Fibroblast of skin of right biceps (primary cell): ENCODE measurements around the gene BTBD16.

ENCODE experiments used
- DNase-seq: peaks from one replicate; pipeline ENCODE4 v3.0.0-alpha.2; 2013

The BTBD16 gene

DNA sequence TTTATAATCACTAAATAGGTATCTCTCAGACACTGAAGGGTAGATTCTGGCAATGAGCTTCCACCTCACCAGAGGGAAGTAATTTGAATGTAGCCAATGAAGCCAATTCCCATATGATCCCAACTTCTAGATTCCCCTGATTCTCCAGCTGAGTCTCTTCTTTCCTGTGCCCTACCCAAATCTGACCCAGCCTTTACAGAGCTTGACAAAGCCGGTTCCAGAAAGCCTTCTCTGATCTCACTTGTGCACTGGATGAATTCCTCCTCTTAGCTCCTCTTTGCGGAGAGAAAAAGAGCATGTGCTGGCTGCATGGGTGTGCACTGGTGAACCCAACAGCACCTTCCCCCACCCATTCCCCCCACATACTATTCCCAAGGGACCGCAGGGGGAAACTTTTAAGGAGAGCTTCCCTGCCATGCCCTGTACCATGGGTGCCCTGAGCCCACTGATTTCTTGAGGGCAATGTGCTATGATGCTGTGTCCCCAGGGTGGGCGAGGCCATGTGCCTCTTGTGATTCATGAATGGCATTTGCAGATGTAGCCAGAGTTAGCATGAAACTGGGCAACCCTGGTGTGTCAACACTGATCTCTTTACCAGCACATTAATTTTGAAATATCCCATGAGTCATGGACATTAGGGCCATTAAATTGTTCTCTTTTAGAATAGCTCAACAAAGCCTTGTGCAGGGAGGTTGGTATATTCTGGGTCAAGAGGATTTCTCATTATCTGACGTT, 53.0 kb downstream of the BTBD16 start:
- DNase-seq: peak; percentile 15

DNA sequence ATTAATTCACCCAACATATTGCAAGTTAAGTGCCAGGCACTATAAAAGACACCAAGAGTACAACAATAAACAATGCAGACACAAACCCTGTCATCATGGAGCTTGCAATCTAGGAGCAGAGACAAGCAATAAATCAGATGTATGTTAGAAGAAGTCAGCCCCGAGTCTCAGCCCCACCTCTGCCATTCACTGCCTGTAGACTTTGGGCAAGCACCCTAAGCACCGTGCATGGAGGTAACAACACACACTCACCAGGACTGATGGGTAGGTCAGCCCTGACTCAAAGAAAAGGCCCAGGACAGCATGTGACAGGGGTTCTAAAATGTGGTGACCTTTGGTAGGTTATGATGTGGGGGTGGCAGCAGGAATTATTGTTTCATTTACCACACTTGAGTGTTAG, 54.1 kb downstream of the BTBD16 start:
- DNase-seq: no peak

DNA sequence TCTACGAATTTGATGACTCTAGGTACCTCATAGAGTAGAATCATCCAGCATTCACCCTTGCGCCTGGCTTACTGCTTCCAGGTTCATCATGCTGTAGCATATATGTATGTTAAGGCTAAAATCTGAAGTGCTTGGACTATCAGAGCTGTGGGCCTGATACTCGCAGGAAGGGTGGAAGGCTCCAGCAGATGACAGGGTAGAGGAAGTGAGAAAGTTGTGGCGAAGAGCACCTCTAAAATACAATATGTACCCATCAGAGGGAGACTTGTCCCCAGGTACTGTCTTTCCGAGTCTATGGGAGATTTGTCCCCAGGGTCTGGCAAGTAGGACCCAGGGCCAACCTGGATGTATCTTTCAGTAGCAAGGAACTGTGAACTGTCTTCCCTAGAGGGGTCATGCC, 55.3 kb downstream of the BTBD16 start:
- DNase-seq: no peak

DNA sequence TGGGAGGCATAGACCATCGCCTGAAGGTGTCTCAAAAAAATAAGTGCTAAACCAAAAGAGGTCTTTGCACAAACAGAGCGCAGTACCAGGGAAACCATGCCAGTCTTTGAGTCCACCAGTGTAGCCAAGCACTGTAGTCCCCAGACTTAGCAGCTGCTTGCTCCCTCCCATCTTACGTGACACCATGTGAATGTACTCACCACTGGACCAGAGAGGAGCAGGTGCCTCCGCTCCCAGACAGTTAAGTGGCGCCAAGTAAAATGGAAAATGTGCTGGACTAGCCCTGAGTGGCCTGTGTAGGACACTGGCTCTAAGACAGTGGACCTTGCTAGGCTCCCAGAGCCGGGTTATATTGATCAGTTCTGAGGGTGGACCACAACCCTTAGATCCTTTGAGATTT, 55.7 kb downstream of the BTBD16 start:
- DNase-seq: no peak

DNA sequence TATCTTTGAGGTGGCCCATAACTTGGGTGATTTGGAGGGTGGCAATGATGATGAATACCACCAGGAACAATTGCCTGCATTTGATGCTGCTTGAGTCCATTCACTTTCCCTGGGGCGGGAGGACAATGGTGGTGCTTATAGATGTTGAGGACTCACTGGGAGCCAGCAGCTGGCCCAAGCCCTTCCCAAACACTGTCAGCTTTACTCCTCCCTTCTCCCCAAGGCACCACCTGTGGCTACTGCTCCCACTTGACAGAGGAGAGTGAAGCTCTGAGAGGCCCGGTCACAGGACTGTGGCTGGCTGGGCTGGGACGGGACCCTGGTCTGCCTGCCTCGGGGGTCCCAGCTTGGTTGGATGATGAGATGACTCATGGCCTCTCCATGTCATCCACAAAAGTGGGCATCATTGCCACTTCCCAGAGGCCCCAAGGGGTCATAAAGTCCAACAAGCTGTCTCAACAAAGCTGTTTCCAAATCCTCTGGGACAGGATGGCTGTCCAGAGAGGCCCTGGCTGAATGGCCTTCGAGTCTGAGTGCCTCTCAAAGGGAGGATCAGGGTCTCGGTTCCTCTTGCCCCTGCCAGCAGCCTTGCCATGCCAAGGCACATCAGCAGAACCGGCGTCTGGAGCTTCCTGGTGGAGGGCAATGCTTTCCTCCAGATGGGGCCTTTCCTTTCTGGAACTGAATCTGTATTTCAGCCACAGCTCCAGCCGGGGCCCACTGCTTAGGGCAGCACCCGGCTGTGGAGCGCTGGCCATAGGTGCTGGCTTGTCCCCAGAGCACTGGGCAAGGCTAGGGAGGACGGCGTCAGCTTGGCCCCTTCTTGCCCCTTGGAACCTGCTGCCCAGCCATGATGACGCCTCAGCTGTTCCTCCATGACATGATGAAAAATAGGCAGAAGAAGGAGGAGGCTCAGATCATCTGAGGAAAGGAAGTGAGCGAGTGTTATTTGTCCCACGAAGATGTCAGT, 56.4 kb downstream of the BTBD16 start:
- no peak for DNase-seq

GRCh38 chr10:122328676-122329075, 57.6 kb downstream of the BTBD16 start:
- DNase-seq: no peak

GRCh38 chr10:122329416-122329815, 58.3 kb downstream of the BTBD16 start:
- DNase-seq: no peak

DNA sequence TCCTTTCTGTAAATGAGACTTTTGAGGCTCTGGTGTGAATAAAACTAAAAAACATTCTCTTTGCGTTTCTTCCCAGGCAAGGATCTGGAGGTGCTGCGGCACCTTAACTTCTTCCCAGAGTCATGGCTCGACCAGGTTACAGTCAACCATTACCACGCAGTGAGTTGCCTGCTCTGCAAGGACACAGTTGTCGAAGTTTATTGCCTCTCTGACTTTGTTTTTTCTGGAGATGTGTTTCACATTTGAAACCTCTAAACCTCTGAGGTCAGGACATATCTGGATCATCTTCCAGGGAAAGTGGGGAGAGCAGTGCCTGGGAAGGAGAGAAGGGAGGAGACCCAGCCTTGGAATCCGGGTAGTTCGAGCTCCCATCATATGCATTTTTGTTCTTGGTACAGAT, 60.0 kb downstream of the BTBD16 start:
- DNase-seq: no peak

GRCh38 chr10:122331615-122332446, 60.7 kb downstream of the BTBD16 start:
- DNase-seq: no peak

- DNase-seq: no peak
Observed at GRCh38 chr10:122333037-122333436, 61.9 kb downstream of the BTBD16 start.

- no peak for DNase-seq
Observed at GRCh38 chr10:122336332-122336731, 65.2 kb downstream of the BTBD16 start.

GRCh38 chr10:122336961-122337360, 65.9 kb downstream of the BTBD16 start:
- DNase-seq: no peak

GRCh38 chr10:122338609-122339441, 67.7 kb downstream of the BTBD16 start:
- DNase-seq: no peak

GRCh38 chr10:122341141-122341810, 70.2 kb downstream of the BTBD16 start:
- DNase-seq: peak; percentile 47

- peak; percentile 48 for DNase-seq
Observed at GRCh38 chr10:122342293-122343134, 71.4 kb downstream of the BTBD16 start.

DNA sequence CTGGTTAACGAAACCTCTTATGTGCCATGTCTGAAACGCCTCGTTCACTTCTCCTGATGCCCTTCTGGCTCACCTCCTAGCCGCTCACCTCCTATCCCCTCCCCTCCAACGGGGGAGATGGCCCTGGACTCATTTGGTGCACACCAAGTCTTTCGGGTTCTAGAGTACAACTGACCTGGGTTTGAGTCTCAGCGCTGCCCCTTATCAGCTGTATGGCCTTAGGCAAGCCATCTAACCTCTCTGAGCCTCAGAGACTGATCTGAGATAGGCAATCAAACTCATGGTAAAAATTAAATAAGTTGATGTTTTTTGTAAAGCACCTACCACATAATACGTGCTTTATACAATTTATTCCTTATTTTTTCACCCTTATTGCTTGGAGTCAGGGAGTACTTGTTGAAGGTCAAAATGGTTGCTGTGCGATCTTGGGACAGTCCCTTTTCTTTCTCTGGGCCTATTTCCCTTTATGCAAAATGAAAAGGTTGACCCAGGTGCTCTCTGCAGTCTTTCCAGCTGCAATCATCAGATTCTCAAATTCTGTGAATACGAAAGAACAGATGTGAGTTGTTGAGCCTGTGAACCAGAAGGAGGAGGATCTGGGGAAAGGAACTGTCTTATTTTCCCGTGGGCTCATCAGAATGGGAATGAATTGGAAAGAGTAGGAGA, 72.2 kb downstream of the BTBD16 start:
- no peak for DNase-seq

DNA sequence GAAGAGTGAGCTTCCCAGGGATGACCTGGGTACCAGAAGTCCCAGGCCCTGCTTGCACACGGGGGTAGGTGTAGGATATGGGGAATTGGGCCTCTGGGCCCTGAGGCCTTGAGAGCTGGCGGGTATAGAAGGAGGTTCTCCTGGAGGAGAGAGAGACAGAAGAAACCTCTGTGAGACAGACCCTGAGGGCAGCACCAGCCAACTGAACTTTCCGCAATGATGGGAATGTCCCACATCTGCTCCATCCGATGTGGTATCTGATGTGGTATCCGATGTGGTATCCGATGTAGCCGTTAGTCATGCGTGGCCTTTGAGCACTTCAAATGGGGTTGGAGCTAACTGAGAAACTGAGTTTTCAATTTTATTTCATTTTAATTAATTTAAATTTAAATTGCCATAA, 72.8 kb downstream of the BTBD16 start:
- DNase-seq: no peak

GRCh38 chr10:122344741-122345258, 73.7 kb downstream of the BTBD16 start:
- DNase-seq: no peak

GRCh38 chr10:122346326-122346950, 75.3 kb downstream of the BTBD16 start:
- DNase-seq: no peak
